Measurements from ENCODE around the gene GID4. TPM values are rescaled to one million over a fixed set of nuclear protein-coding genes. Genes with fewer than 3 reads are reported as not detected.
A peak's percentile ranks its signal among the peaks of the same experiment; 100 is the strongest.

Gene GID4
- total and polyA plus RNA-seq, 9 of the 15 experiments (the other 6 are each of a cell fraction or from before 2014, with no cell fraction given), result 1.2 to 6.4 (median 3.7) TPM

DNA sequence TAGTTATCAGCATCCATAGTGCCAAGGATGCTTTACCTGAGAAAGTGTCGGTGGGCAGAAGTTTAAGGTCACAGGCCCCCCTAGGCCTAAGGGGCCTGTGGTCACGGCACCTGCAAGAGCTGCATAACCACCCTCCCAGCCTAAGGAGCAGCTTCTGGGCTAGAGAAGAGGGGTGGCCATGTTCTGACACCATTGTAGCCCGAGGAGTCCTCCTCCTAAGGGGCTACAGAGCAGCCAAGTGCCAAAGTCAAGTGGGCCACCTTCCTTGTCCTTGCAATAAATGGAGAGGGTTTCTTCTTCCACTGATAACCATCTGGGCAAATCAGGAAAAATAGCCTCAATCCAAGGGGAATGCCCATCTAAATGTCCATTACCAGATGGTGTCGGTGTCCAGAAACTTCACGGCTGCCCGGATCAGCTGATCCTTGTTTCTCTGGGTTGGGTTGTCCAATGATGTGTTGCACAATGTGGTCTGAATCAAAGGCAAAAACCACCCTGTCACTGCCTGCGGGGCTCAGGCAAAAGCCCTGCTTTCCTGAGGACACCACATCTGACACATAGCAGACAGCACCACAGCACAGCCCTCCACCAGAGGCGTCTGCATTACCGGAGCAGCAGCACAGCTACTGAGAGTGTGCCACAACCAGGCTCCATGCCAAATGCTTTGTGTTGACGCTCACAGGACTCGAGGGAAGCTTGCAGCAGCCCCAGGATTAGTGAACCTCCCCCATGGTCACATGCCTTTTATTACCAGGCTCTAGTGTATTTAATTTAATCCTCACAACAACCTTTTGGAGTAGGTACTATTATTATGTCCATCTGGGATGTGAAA is 13.0 kb upstream of the GID4 start:
- Histone ChIP-seq H3K9ac (ENCODE audit: insufficient read depth in 1 of 2, low read depth in 2 of 2, low read length in 2 of 2) (no peak overlapping the region), H2AFZ (ENCODE audit: low read depth, low read length) (no peak overlapping the region), H3K4me3 (no peak overlapping the region), H3K36me3 (ENCODE audit: control insufficient read depth, insufficient read depth, low read length) (peaks cover 22% of the 10 kb centered on the region; the same call in 2 of the 3 replicates), H3K27me3 (ENCODE audit: control insufficient read depth in 2 of 2, insufficient read depth in 2 of 2, low read length in 2 of 2) (no peaks in the 10 kb centered on the region), H3K79me2 (ENCODE audit: control insufficient read depth, insufficient read depth, low read length) (no peaks in the 10 kb centered on the region), H3K4me1 (replicated peaks in 1 of 2; ENCODE audit: control insufficient read depth in 2 of 2, insufficient read depth in 2 of 2, low read length in 2 of 2) (peaks cover 0 to 12% of the 10 kb centered on the region in 2 experiments; a peak in 3 of 5 replicates), H3K9me3 (replicated peaks; ENCODE audit: control insufficient read depth, insufficient read depth, low read depth, low read length) (no peaks in the 10 kb centered on the region), H3K27ac (ENCODE audit: extremely low read depth, low read depth, low read length) (no peak overlapping the region; the same call in 2 of the 3 replicates), H3K9me1 (ENCODE audit: control insufficient read depth, insufficient read depth, low read length) (peaks cover 3% of the 10 kb centered on the region), H4K20me1 (replicated peaks; ENCODE audit: control insufficient read depth, insufficient read depth, low read length) (no peaks in the 10 kb centered on the region; the same call in 1 of the 2 replicates), H3K4me2 (ENCODE audit: insufficient read depth, low read length) (no peak overlapping the region)
- TF ChIP-seq PURB (CRISPR knock-in tag; IDR thresholded peaks at IDR 0.05; ENCODE audit: low read depth), result no peak
- TF ChIP-seq NELFE (IDR thresholded peaks at IDR 0.05; ENCODE audit: insufficient read depth, insufficient read length), result no peak
- no peak for TF ChIP-seq ILF3 (IDR thresholded peaks at IDR 0.05; ENCODE audit: borderline replicate concordance)
- no peak for TF ChIP-seq ZFPM2 (CRISPR knock-in tag; IDR thresholded peaks at IDR 0.05)
- peak; percentile 28; the same call in 1 of the 2 replicates for TF ChIP-seq CEBPB (tag; IDR thresholded peaks at IDR 0.05)
- TF ChIP-seq, protein P1, sequence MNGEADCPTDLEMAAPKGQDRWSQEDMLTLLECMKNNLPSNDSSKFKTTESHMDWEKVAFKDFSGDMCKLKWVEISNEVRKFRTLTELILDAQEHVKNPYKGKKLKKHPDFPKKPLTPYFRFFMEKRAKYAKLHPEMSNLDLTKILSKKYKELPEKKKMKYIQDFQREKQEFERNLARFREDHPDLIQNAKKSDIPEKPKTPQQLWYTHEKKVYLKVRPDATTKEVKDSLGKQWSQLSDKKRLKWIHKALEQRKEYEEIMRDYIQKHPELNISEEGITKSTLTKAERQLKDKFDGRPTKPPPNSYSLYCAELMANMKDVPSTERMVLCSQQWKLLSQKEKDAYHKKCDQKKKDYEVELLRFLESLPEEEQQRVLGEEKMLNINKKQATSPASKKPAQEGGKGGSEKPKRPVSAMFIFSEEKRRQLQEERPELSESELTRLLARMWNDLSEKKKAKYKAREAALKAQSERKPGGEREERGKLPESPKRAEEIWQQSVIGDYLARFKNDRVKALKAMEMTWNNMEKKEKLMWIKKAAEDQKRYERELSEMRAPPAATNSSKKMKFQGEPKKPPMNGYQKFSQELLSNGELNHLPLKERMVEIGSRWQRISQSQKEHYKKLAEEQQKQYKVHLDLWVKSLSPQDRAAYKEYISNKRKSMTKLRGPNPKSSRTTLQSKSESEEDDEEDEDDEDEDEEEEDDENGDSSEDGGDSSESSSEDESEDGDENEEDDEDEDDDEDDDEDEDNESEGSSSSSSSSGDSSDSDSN (IDR thresholded peaks at IDR 0.05; ENCODE audit: borderline replicate concordance in 1 of 2, low read depth in 2 of 2, low read length in 2 of 2), result no peak
- TF ChIP-seq NFYB (IDR thresholded peaks at IDR 0.05; ENCODE audit: extremely low read depth, insufficient read length), result no peak
- TF ChIP-seq CEBPG (CRISPR knock-in tag; IDR thresholded peaks at IDR 0.05), result 0 out of 2 replicates have a peak, but pooled peaks have one; percentile 15
- no peak for TF ChIP-seq CEBPG (tag; conservative IDR thresholded peaks at IDR 0.05 in 1 of 2, IDR thresholded peaks at IDR 0.05 in 1 of 2)
- DNase-seq (ENCODE audit: extremely low read depth in 1 of 4, low spot score in 3 of 4) (no peak), FAIRE-seq (no peak), ATAC-seq (no peak)
- intact Hi-C loops (cut with micrococcal nuclease), result no loop called here
- 70% methylated on average over 8 of the region's 11 CpGs for WGBS (ENCODE audit: insufficient coverage, low coverage, missing lambda C conversion rate)
- POLR2A ChIA-PET, result no interaction called here
- in situ Hi-C loops (cut with MboI), result loop anchor here (5.0 kb wide), 1 partner anchor 144 kb away; no protein-coding TSS in a partner anchor
- no TSS peak for BruUV-seq (replicated peaks)
- CTCF ChIA-PET (ENCODE audit: low intra/inter-chr PET ratio), result interaction anchor here (0.5 kb wide), 1 partner anchor 135 kb away, joined by 3 read pairs; no protein-coding TSS in a partner anchor
